GM23248 (cell line): Measurements from ENCODE around the gene CHRD. TPM values are rescaled to one million over a fixed set of nuclear protein-coding genes. Genes with fewer than 3 reads are reported as not detected.

Source experiments
- DNase-seq: peaks from one replicate; pipeline ENCODE4 v3.0.0-alpha.2; 2015
- H2AFZ ChIP-seq: fragments of 200-600 bp; sonication (generic); 2 replicates; pipeline ENCODE4 v1.6.1; 2016; ENCODE audit warnings: antibody characterized with exemption
- H3F3A ChIP-seq: fragments of 200-600 bp; sonication (generic); 2 replicates; pipeline ENCODE4 v1.6.1; 2016; ENCODE audit warnings: mild to moderate bottlenecking, antibody characterized with exemption, mixed run types; ENCODE audit not compliant: insufficient read depth
- H3K27ac ChIP-seq: fragments of 200-600 bp; sonication (generic); 2 replicates; pipeline ENCODE4 v1.5.1; 2016; ENCODE audit warnings: mild to moderate bottlenecking
- H3K27me3 ChIP-seq: fragments of 200-600 bp; sonication (generic); replicated peaks from 2 replicates; pipeline ENCODE4 v1.6.1; 2016; ENCODE audit warnings: mild to moderate bottlenecking; ENCODE audit not compliant: insufficient read depth
- H3K36me3 ChIP-seq: fragments of 200-600 bp; sonication (generic); 2 replicates; pipeline ENCODE4 v1.6.1; 2016; ENCODE audit warnings: low read depth, mild to moderate bottlenecking
- H3K4me1 ChIP-seq: fragments of 200-600 bp; sonication (generic); 2 replicates; pipeline ENCODE4 v1.6.1; 2016; ENCODE audit warnings: mild to moderate bottlenecking; ENCODE audit not compliant: insufficient read depth
- H3K4me2 ChIP-seq: fragments of 200-600 bp; sonication (generic); one replicate; pipeline ENCODE4 v1.6.1; 2016; ENCODE audit warnings: mild to moderate bottlenecking; ENCODE audit not compliant: unreplicated experiment
- H3K4me3 ChIP-seq: fragments of 200-600 bp; sonication (generic); 2 replicates; pipeline ENCODE4 v1.5.1; 2016; ENCODE audit warnings: mild to moderate bottlenecking
- H3K79me2 ChIP-seq: fragments of 200-600 bp; sonication (generic); 2 replicates; pipeline ENCODE4 v1.6.1; 2016; ENCODE audit warnings: mild to moderate bottlenecking; ENCODE audit not compliant: insufficient read depth
- H3K9ac ChIP-seq: fragments of 200-600 bp; sonication (generic); 2 replicates; pipeline ENCODE4 v1.6.1; 2016; ENCODE audit warnings: mild to moderate bottlenecking
- H3K9me2 ChIP-seq: fragments of 200-600 bp; sonication (generic); 2 replicates; pipeline ENCODE4 v1.6.1; 2016; ENCODE audit warnings: mixed run types, mild to moderate bottlenecking, moderate library complexity; ENCODE audit not compliant: insufficient read depth
- H3K9me3 ChIP-seq: fragments of 200-600 bp; sonication (generic); one replicate; pipeline ENCODE4 v1.6.1; 2017; ENCODE audit warnings: low read depth
- H4K20me1 ChIP-seq: fragments of 200-600 bp; sonication (generic); 2 replicates; pipeline ENCODE4 v1.6.0; 2016; ENCODE audit not compliant: insufficient read depth
- EZH2 ChIP-seq: fragments of 200-600 bp; sonication (generic); IDR thresholded peaks from 2 replicates; pipeline ENCODE4 v1.6.1; 2018; ENCODE audit warnings: antibody characterized with exemption, mild to moderate bottlenecking; ENCODE audit not compliant: insufficient read depth, poor library complexity, severe bottlenecking
- EZH2phosphoT487 ChIP-seq: fragments of 200-600 bp; sonication (generic); IDR thresholded peaks from 2 replicates; pipeline ENCODE4 v1.6.1; 2018; ENCODE audit warnings: antibody characterized with exemption, moderate library complexity, mild to moderate bottlenecking, low read depth; ENCODE audit not compliant: insufficient read depth
- WGBS, 2 experiments: methylation state at CpG; one replicate each; pipeline ENCODE4 v1.1.6; 2015 to 2017; ENCODE audit warnings: low lambda C conversion rate in 2 of 2, low coverage in 1 of 2; ENCODE audit errors: missing lambda C conversion rate in 2 of 2; 5-methylcytosine and 5-hydroxymethylcytosine counted together
- in situ Hi-C: fragments of 300-500 bp; cut with MboI; formaldehyde crosslinking; loops from 2 replicates; pipeline ENCODE4 v1.15.0; 2020
- polyA plus RNA-seq: library from polyadenylated mRNA; unstranded; fragments of >200 nt; fragmentation: Nextera tagmentation; extraction: Ambion mirVana; gene quantifications from 2 replicates; pipeline ENCODE4 v1.2.1, GENCODE V29; 2016
- total RNA-seq: library from RNA; depleted of rRNA; stranded (reverse); fragments of >200 nt; shearing (Covaris generic); gene quantifications from 2 replicates; pipeline ENCODE4 v1.2.3, GENCODE V29; 2014

Gene CHRD
- total and polyA plus RNA-seq, 2 experiments from 2014 or later = 0.15 to 0.22 TPM

DNA sequence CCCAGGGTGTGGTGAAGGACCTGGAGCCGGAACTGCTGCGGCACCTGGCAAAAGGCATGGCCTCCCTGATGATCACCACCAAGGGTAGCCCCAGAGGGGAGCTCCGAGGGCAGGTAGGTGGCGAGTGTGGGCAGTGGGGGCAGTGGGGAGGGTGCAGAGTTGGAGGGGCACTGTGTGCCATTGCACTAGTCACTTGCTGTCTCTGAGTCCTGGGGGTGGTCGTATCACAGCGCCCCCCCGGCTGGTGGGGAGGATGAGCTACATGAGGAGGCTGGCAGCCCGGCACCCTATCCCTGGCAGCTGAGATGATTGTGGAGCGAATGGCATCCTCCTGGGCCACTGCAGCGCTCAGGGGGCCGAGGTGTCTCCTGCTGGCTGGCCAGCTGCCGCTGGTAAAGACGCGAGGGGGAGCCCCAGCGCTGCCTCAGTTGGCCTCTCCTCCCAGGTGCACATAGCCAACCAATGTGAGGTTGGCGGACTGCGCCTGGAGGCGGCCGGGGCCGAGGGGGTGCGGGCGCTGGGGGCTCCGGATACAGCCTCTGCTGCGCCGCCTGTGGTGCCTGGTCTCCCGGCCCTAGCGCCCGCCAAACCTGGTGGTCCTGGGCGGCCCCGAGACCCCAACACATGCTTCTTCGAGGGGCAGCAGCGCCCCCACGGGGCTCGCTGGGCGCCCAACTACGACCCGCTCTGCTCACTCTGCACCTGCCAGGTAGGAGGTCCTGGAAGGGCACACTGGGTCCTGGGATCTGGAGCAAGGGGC lies 6.4 kb downstream of the CHRD start:
- TF ChIP-seq EZH2 (no peak), EZH2phosphoT487 (no peak)
- H3K27me3 ChIP-seq = peaks cover 15% of the 10 kb centered on the region; the same call in 1 of the 2 replicates
- H2AFZ ChIP-seq = no peak overlapping the region
- H3K79me2 ChIP-seq = no peaks in the 10 kb centered on the region
- no peak overlapping the region for H3K9ac ChIP-seq
- in situ Hi-C loops = no loop called here
- 75 to 79% methylated on average over 29 to 30 of the region's 37 CpGs for WGBS, 2 experiments
- H3K9me2 ChIP-seq = no peaks in the 10 kb centered on the region
- no peak overlapping the region for H3K4me3 ChIP-seq
- H3K27ac ChIP-seq = no peak overlapping the region
- H3K36me3 ChIP-seq = no peaks in the 10 kb centered on the region
- DNase-seq = no peak
- H3F3A ChIP-seq = no peaks in the 10 kb centered on the region
- no peaks in the 10 kb centered on the region for H3K4me1 ChIP-seq
- H3K9me3 ChIP-seq = no peaks in the 10 kb centered on the region
- H3K4me2 ChIP-seq = no peak overlapping the region
- no peaks in the 10 kb centered on the region for H4K20me1 ChIP-seq

DNA sequence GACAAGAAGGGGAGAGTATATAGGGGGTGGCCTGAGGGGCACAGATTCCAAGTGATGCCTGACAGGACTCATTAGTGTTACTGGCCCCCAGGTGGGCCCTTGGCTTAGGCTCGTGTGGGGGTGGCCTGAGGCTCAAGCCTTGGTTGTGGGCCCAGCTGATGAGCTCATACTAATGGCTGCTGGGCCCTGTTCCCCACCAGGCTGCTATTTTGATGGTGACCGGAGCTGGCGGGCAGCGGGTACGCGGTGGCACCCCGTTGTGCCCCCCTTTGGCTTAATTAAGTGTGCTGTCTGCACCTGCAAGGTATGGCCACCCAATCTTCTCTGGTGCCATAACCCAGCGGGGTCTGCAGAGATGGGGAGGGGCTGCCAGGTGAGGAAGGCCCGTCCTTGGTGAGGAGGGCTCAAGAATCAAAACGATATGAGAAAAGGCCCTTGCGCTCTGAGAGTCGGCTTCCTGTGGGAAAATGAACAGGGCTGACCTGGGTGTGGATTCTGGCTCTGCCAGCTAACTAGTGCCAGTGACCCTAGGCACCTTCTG lies 7.4 kb downstream of the CHRD start:
- Histone ChIP-seq H3K4me3 (no peak overlapping the region), H3K4me1 (no peaks in the 10 kb centered on the region), H3K27me3 (peaks cover 5% of the 10 kb centered on the region; the same call in 1 of the 2 replicates), H3K9ac (no peak overlapping the region), H3K36me3 (no peaks in the 10 kb centered on the region), H2AFZ (no peak overlapping the region), H3K9me3 (no peaks in the 10 kb centered on the region), H3K9me2 (no peaks in the 10 kb centered on the region), H3K4me2 (no peak overlapping the region), H4K20me1 (no peaks in the 10 kb centered on the region), H3K79me2 (no peaks in the 10 kb centered on the region), H3F3A (no peaks in the 10 kb centered on the region), H3K27ac (no peak overlapping the region)
- in situ Hi-C loops = no loop called here
- TF ChIP-seq EZH2phosphoT487 (no peak), EZH2 (no peak)
- DNase-seq = no peak
- WGBS, 2 experiments = 88 to 92% methylated on average over 12 of the region's 12 CpGs

DNA sequence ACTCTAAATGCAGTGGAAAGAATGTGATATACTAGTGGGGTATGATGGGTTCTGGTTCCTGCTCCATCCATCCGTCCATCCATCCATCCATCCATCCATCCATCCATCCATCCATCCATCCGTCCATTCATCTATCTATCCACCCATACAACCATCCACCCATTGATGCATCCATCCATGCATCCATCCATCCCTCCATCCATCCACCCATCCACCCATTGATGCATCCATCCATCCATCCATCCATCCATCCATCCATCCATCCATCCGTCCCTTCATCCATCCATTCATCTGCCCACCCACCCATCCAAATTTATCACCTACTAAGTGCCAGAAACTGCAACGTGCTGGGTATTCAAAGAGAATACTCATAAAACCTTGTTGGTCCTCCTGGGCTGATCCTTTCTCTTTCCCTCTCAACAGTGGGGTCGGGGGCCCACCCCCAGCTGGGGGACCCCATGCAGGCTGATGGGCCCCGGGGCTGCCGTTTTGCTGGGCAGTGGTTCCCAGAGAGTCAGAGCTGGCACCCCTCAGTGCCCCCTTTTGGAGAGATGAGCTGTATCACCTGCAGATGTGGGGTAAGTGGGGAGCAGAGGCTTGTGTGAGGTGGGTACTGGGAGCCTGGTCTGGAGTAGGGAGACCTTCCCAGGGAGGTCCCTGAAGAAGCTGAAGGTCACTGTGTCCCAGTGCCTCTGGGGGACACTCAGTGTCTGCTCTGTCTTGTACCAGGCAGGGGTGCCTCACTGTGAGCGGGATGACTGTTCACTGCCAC lies 8.5 kb downstream of the CHRD start:
- in situ Hi-C loops = no loop called here
- H3K9me2 ChIP-seq = no peaks in the 10 kb centered on the region
- H3K4me2 ChIP-seq = no peak overlapping the region
- DNase-seq = no peak
- no peak overlapping the region for H2AFZ ChIP-seq
- H3K4me3 ChIP-seq = no peak overlapping the region
- H3F3A ChIP-seq = no peaks in the 10 kb centered on the region
- H3K36me3 ChIP-seq = no peaks in the 10 kb centered on the region
- no peak overlapping the region for H3K9ac ChIP-seq
- no peaks in the 10 kb centered on the region for H3K9me3 ChIP-seq
- TF ChIP-seq EZH2 (no peak), EZH2phosphoT487 (no peak)
- no peaks in the 10 kb centered on the region for H4K20me1 ChIP-seq
- no peak overlapping the region for H3K27ac ChIP-seq
- no peaks in the 10 kb centered on the region for H3K79me2 ChIP-seq
- H3K27me3 ChIP-seq = no peaks in the 10 kb centered on the region
- 70 to 76% methylated on average over 8 of the region's 8 CpGs for WGBS, 2 experiments
- H3K4me1 ChIP-seq = no peaks in the 10 kb centered on the region

DNA sequence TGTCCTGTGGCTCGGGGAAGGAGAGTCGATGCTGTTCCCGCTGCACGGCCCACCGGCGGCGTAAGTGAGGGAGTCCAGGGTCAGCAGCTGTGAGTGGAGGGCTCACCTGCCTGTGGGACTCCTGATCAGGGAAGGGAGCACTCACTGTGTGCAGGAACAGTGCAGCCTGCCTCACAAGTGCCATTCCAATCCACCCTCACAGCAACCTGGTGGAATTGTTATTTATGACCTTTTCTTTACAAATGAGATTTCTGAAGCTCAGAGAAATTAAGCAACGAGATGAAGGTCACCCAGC lies 9.0 kb downstream of the CHRD start:
- Histone ChIP-seq H3K79me2 (no peaks in the 10 kb centered on the region), H3K9ac (no peak overlapping the region), H3K4me1 (no peaks in the 10 kb centered on the region), H3K27ac (no peak overlapping the region), H3K9me3 (no peaks in the 10 kb centered on the region), H3K36me3 (no peaks in the 10 kb centered on the region), H3K27me3 (peaks cover 3% of the 10 kb centered on the region; the same call in 1 of the 2 replicates), H3K4me2 (no peak overlapping the region), H3K4me3 (no peak overlapping the region), H4K20me1 (no peaks in the 10 kb centered on the region), H3F3A (no peaks in the 10 kb centered on the region), H3K9me2 (no peaks in the 10 kb centered on the region), H2AFZ (no peak overlapping the region)
- no peak for DNase-seq
- TF ChIP-seq EZH2 (no peak), EZH2phosphoT487 (no peak)
- in situ Hi-C loops = no loop called here
- 81 to 82% methylated on average over 8 of the region's 8 CpGs for WGBS, 2 experiments
